RKO (cell line): ENCODE measurements around the gene TRMT10A.

ENCODE experiments used
- DNase-seq: peaks from one replicate; pipeline ENCODE4 v3.0.0-alpha.2; 2016; ENCODE audit warnings: low spot score

TRMT10A gene

GRCh38 chr4:99563310-99564186, at the start of gene TRMT10A:
Gene TRMT10A (minus strand): TSS chr4:99564039. CDS start chr4:99559338, 4,701 bp downstream.
- peak; percentile 98 for DNase-seq

- no peak for DNase-seq
These were observed 48.9 kb upstream of the TRMT10A start for GRCh38 chr4:99612704-99613103.

GRCh38 chr4:99612281-99612680, 48.4 kb upstream of the TRMT10A start:
- peak; percentile 15 for DNase-seq

GRCh38 chr4:99610605-99611175, 46.9 kb upstream of the TRMT10A start:
- no peak for DNase-seq

- no peak for DNase-seq
These were observed 44.6 kb upstream of the TRMT10A start for GRCh38 chr4:99608417-99608816.

GRCh38 chr4:99606716-99607115, 42.9 kb upstream of the TRMT10A start:
- DNase-seq = no peak

- no peak for DNase-seq
These were observed 31.0 kb upstream of the TRMT10A start for GRCh38 chr4:99594818-99595217.

GRCh38 chr4:99593781-99594641, 30.2 kb upstream of the TRMT10A start:
- DNase-seq = no peak

GRCh38 chr4:99591757-99592156, 27.9 kb upstream of the TRMT10A start:
- DNase-seq = no peak

- DNase-seq = no peak
These were observed 24.0 kb upstream of the TRMT10A start for GRCh38 chr4:99587803-99588202.

- no peak for DNase-seq
These were observed 23.5 kb upstream of the TRMT10A start for GRCh38 chr4:99587309-99587708.

GRCh38 chr4:99586797-99587196, 23.0 kb upstream of the TRMT10A start:
- DNase-seq = no peak

- no peak for DNase-seq
These were observed 22.5 kb upstream of the TRMT10A start for GRCh38 chr4:99586322-99586721.

GRCh38 chr4:99585516-99585915, 21.7 kb upstream of the TRMT10A start:
- DNase-seq = no peak

- no peak for DNase-seq
These were observed 14.9 kb upstream of the TRMT10A start for GRCh38 chr4:99578714-99579113.

GRCh38 chr4:99574530-99575324, 10.9 kb upstream of the TRMT10A start, which contains the start of gene MTTP:
Gene MTTP (plus strand): TSS chr4:99574824. CDS start chr4:99574910, 86 bp downstream.
- no peak for DNase-seq

GRCh38 chr4:99573735-99574368, 10.0 kb upstream of the TRMT10A start:
- no peak for DNase-seq

GRCh38 chr4:99572527-99573240, 8.8 kb upstream of the TRMT10A start:
- no peak for DNase-seq

GRCh38 chr4:99571883-99572282, 8.0 kb upstream of the TRMT10A start:
- no peak for DNase-seq

GRCh38 chr4:99564921-99565320, 1.1 kb upstream of the TRMT10A start:
- no peak for DNase-seq
